Right lobe of liver (tissue), 4 donors: ENCODE measurements around the gene EIF3K.

ENCODE experiments used
- POLR2A ChIP-seq: fragments of 450-650 bp; IDR thresholded peaks from one replicate; pipeline ENCODE4 v1.6.1; 2017; ENCODE audit warnings: antibody characterized with exemption, mild to moderate bottlenecking
- TF ChIP-seq, protein P1 (sequence below), 4 donors: fragments of 200-600 bp in 3 of 4; fragments of 450-650 bp in 1 of 4; IDR thresholded peaks; one replicate each; pipeline versions ENCODE4 v1.5.1 to v1.8.0; 2016 to 2022; ENCODE audit warnings: antibody characterized with exemption in 4 of 4, mild to moderate bottlenecking in 2 of 4
- donor health status: DM: no; HTN: no; CAD: no.
- donor health status: DM: no; HTN: no; CAD: no.
- donor health status: DM: no; HTN: yes; CAD: no.

- TF ChIP-seq, protein P1, sequence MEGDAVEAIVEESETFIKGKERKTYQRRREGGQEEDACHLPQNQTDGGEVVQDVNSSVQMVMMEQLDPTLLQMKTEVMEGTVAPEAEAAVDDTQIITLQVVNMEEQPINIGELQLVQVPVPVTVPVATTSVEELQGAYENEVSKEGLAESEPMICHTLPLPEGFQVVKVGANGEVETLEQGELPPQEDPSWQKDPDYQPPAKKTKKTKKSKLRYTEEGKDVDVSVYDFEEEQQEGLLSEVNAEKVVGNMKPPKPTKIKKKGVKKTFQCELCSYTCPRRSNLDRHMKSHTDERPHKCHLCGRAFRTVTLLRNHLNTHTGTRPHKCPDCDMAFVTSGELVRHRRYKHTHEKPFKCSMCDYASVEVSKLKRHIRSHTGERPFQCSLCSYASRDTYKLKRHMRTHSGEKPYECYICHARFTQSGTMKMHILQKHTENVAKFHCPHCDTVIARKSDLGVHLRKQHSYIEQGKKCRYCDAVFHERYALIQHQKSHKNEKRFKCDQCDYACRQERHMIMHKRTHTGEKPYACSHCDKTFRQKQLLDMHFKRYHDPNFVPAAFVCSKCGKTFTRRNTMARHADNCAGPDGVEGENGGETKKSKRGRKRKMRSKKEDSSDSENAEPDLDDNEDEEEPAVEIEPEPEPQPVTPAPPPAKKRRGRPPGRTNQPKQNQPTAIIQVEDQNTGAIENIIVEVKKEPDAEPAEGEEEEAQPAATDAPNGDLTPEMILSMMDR (IDR thresholded peaks at IDR 0.05), result no peak
- no peak for TF ChIP-seq POLR2A
Observed at GRCh38 chr19:38665219-38665931, 46.4 kb downstream of the EIF3K start.
